Nephron (organoid): ENCODE results near the gene AGRP.

Experiments used
- H3K27ac Mint-ChIP-seq, 3 experiments: 2 replicates each; pipeline ENCODE4 v1.8.0; 2020; ENCODE audit warnings: mixed read lengths in 3 of 3, mild to moderate bottlenecking in 2 of 3, moderate library complexity in 1 of 3
- H3K27me3 Mint-ChIP-seq: 2 replicates; pipeline ENCODE4 v1.8.0; 2021; ENCODE audit warnings: low read depth, mild to moderate bottlenecking, moderate library complexity, mixed read lengths
- H3K36me3 Mint-ChIP-seq: 2 replicates; pipeline ENCODE4 v1.8.0; 2020; ENCODE audit warnings: low read depth, mixed read lengths
- H3K4me1 Mint-ChIP-seq: 2 replicates; pipeline ENCODE4 v1.8.0; 2020; ENCODE audit warnings: mixed read lengths
- H3K4me3 Mint-ChIP-seq, 3 experiments: 2 replicates each; pipeline ENCODE4 v1.8.0; 2020; ENCODE audit warnings: mild to moderate bottlenecking in 3 of 3, mixed read lengths in 3 of 3, moderate library complexity in 2 of 3
- H3K9me3 Mint-ChIP-seq: 2 replicates; pipeline ENCODE4 v1.8.0; 2020; ENCODE audit warnings: mixed read lengths
- TF ChIP-seq, protein P1 (sequence below), 3 experiments: fragments of 200-600 bp; sonication (generic); IDR thresholded peaks; one replicate each; pipeline ENCODE4 v1.5.0; 2021; ENCODE audit warnings: antibody characterized with exemption in 3 of 3; ENCODE audit not compliant: unreplicated experiment in 3 of 3

AGRP gene

DNA sequence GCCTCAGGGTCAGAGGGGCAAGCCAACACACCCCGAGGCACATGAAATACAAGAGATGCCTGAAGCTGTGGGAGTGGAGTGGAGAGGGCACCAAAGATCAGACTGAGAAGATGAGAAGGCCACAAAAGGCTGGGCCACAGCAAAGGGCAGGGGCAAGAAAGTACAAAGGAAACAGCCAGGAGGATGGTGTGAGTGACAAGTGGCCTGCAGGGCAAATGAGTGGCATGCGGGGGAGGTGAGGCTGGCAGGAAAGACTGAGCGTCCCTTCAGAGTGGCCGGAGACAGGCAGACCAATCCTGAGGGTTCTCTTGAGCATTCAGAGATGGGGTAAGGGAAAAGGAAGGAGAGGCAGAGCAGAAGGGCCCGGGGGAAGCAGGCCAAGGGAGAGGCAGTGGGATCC lies 29.2 kb downstream of the AGRP start:
- Mint-ChIP-seq H3K36me3 (peaks cover 14% of the 10 kb centered on the region), H3K27me3 (peaks cover 4% of the 10 kb centered on the region), H3K4me3 (no peak overlapping the region), H3K4me1 (peaks cover 69% of the 10 kb centered on the region), H3K9me3 (no peaks in the 10 kb centered on the region), H3K27ac (peak overlapping the region; percentile 57 to 74 (median 59))
- TF ChIP-seq, protein P1, sequence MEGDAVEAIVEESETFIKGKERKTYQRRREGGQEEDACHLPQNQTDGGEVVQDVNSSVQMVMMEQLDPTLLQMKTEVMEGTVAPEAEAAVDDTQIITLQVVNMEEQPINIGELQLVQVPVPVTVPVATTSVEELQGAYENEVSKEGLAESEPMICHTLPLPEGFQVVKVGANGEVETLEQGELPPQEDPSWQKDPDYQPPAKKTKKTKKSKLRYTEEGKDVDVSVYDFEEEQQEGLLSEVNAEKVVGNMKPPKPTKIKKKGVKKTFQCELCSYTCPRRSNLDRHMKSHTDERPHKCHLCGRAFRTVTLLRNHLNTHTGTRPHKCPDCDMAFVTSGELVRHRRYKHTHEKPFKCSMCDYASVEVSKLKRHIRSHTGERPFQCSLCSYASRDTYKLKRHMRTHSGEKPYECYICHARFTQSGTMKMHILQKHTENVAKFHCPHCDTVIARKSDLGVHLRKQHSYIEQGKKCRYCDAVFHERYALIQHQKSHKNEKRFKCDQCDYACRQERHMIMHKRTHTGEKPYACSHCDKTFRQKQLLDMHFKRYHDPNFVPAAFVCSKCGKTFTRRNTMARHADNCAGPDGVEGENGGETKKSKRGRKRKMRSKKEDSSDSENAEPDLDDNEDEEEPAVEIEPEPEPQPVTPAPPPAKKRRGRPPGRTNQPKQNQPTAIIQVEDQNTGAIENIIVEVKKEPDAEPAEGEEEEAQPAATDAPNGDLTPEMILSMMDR (IDR thresholded peaks at IDR 0.05; ENCODE audit: unreplicated experiment in 3 of 3), result no peak

DNA sequence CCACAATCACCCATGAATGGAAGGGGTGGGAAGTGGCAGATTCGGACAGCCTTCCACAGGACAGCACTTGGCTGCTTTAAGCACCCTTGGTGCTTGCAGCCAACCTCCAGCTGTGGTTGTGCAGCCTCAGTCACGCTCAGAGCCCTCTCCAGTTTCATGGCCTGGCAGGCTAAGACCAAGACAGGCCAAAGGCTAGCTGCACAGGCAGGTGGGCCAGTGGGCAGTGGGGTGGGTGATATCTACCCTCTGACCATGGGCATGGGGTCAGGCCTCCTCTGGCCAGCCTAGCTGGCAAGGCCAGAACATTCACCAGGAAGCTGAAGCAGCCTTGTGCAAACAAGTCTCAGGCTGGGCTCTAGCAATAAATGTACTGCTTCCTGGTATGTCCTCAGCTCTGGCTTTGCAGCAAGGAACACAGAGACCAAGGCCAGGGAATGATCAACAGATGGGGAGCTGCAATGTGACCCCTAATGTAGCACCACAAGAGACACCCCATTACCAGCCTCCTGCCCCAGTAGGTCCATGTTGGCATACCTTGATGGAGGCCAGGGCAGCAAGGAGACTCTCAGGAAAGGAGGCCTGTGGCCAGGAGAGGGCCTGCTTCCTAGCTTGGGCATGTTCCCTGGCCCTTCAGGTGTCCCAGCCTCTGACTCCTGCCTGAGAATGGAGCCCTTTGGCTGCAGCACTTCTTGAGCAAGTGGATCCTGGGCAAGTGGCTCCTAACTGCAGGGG lies 31.5 kb downstream of the AGRP start:
- H3K27ac Mint-ChIP-seq, result peak overlapping the region in 1 of 3 experiments; percentile 89
- peaks cover 4% of the 10 kb centered on the region for H3K27me3 Mint-ChIP-seq
- TF ChIP-seq, protein P1 (IDR thresholded peaks at IDR 0.05; ENCODE audit: unreplicated experiment in 3 of 3), result no peak
- peaks cover 63% of the 10 kb centered on the region for H3K4me1 Mint-ChIP-seq
- no peaks in the 10 kb centered on the region for H3K9me3 Mint-ChIP-seq
- no peak overlapping the region for H3K4me3 Mint-ChIP-seq
- H3K36me3 Mint-ChIP-seq, result peaks cover 15% of the 10 kb centered on the region

DNA sequence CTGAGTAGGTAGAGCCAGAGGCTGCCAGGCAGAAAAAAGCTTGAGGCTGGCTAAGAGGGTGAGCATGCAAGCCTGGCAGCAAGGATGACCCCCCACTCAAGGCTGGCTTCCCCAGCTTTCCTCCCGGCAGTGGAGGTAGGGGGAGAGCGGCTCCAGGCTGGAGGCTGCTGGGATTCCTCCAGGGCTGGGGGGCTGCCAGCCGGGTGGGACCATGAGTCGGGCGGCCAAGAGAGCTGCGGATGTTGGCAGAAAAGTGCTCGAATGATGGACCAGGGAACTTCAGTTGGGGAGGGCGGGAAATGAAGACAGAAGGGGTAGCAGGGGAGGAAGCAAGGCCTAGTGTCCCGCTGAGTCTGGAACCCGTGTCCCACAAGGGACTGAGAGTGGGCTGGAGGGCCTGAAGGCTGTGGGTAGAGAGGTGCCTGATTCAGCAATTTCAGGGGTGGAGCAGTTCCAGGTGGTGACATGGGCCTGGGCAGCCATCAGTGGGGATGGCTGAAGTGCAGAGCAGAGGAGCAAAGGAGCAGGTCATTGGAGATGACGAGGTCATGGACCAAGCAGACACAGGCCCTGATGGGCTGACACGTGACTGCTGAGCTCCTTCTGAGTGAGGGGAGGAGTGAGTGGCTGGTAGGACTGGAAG lies 32.2 kb downstream of the AGRP start:
- Mint-ChIP-seq H3K27ac (peak overlapping the region in 2 of 3 experiments; percentile 87 to 89), H3K4me1 (peaks cover 63% of the 10 kb centered on the region), H3K36me3 (peaks cover 21% of the 10 kb centered on the region), H3K27me3 (peaks cover 4% of the 10 kb centered on the region), H3K4me3 (no peak overlapping the region), H3K9me3 (no peaks in the 10 kb centered on the region)
- TF ChIP-seq, protein P1 (IDR thresholded peaks at IDR 0.05; ENCODE audit: unreplicated experiment in 3 of 3), result no peak

DNA sequence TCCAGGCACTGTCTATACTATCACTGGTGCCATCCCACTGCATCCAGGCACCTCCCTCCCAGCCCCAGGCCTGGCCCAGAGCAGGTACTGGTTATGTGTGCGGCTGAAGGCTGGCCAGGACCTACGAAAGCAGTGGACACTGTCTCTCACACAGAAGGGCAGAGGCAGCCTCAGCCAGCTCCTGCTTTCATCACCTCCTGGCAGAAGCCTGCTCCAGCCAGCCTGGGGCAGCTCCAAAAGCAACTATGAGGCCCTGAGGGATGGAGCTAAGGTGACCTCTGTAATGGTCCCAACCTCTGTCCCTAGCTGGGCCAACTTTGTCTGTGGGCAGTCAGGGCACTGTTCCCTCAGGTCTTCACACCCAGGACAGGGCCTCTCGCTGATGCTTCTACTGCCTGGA lies 33.6 kb downstream of the AGRP start:
- TF ChIP-seq, protein P1 (IDR thresholded peaks at IDR 0.05; ENCODE audit: unreplicated experiment in 3 of 3), result no peak
- Mint-ChIP-seq H3K27me3 (peaks cover 4% of the 10 kb centered on the region), H3K4me1 (peaks cover 64% of the 10 kb centered on the region), H3K36me3 (peaks cover 21% of the 10 kb centered on the region), H3K9me3 (no peaks in the 10 kb centered on the region), H3K4me3 (peak overlapping the region in 1 of 3 experiments; percentile 49), H3K27ac (peak overlapping the region; percentile 87 to 94 (median 89))

DNA sequence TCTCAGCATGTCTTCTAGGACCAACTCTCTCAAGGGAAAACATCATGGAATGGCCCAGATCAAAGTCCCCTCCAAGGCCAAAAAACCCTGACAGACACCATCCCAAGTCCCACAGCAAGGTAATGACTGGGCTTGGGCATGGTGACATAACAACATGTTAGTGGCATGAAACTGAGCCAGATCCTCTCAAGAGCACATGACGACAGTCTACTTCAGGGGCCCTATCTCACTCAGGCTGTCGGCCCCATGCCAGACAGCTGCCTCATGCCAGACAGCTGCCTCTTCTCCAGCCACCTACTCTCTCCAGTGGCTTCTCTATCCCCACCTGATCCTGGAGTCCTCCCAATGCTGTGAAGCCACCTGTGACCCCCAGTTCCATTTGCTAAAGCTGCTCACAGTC lies 34.0 kb downstream of the AGRP start:
- H3K4me1 Mint-ChIP-seq, result peaks cover 65% of the 10 kb centered on the region
- TF ChIP-seq, protein P1 (IDR thresholded peaks at IDR 0.05; ENCODE audit: unreplicated experiment in 3 of 3), result no peak
- H3K36me3 Mint-ChIP-seq, result peaks cover 21% of the 10 kb centered on the region
- no peaks in the 10 kb centered on the region for H3K9me3 Mint-ChIP-seq
- H3K27me3 Mint-ChIP-seq, result peaks cover 4% of the 10 kb centered on the region
- peak overlapping the region in 2 of 3 experiments; percentile 49 to 63 for H3K4me3 Mint-ChIP-seq
- H3K27ac Mint-ChIP-seq, result peak overlapping the region; percentile 87 to 94 (median 89)
